Stimulated activated CD4-positive, alpha-beta T cell treated with anti-CD3 and anti-CD28 coated beads, Interleukin-12 subunit alpha, Interleukin-12 subunit beta, amount 100 ng/mL, for 4 hours (primary cell): ENCODE measurements around the gene REXO4.
A peak's percentile ranks its signal among the peaks of the same experiment; 100 is the strongest.
"Not testable (repeated sequence)": the region's sequence is repeated elsewhere in the genome, so short reads cannot be mapped to it uniquely, and the experiment has no call there.

Source experiments
- DNase-seq: peaks from one replicate; pipeline ENCODE4 v3.0.0-alpha.2; 2020

Gene REXO4, protein sequence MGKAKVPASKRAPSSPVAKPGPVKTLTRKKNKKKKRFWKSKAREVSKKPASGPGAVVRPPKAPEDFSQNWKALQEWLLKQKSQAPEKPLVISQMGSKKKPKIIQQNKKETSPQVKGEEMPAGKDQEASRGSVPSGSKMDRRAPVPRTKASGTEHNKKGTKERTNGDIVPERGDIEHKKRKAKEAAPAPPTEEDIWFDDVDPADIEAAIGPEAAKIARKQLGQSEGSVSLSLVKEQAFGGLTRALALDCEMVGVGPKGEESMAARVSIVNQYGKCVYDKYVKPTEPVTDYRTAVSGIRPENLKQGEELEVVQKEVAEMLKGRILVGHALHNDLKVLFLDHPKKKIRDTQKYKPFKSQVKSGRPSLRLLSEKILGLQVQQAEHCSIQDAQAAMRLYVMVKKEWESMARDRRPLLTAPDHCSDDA

DNA sequence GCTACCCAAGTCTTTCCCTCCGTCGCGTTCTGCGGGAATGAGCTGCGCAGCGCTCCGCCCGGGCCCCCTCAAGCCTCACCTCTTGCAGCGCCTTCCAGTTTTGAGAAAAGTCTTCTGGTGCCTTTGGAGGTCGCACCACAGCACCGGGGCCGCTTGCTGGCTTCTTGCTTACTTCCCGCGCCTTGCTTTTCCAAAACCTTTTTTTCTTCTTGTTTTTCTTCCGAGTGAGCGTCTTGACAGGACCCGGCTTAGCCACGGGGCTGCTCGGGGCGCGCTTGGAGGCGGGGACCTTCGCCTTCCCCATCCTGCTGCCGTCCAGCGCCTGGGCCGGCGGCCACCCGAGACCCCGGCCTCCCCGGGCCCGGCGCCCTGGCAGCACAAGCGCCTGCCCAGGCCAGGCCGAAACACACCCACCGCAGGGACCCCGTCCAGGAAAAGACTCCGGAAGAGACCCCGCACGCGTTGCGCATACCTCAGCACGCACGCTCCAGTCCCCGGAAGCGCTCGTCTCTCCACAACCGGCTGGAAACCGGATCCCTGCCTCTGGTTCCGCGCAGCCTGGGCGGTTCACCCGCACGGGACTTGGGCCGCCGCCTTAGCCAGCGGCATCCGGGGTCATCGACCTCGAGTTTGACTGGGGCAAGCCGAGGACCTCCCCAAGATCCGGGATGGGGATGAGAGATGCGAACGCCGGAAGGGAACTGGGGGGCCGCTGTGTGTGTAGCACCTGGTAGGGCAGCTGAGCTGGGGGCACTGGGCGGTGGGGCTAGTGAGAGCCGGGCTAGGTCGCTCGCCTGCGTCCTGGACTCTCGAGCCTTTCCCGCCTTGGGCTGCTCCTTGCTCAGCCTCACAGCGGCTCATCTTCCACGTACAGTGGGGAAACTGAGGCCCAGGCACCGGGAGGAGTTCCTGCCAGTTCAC is at the start of gene REXO4:
Gene REXO4, minus strand, starts transcription at position 470 of the 921 bp plus-strand sequence. Its CDS starts 166 bp downstream, at position 304.
- DNase-seq = peak; percentile 80

DNA sequence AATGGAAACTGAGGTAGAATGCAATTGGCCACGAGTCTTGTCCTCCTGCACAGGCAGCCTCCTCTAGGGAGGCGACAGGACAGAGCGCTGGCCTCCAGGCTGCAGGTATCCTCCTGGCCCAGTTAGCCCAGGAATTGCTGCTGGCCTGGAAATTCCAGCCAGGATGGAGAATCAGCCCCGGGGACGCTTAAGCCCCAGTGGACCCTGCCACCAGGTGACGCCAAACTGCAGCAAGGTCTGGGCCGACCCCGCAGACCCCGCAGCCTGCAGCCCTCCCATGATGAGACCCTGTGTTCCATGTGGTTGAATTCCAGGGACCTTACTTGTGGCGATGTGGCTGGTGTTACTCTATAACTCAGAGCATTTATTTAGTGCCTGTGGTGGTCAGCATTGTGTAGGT is 49.3 kb upstream of the REXO4 start:
- DNase-seq = no peak

GRCh38 chr9:133465984-133466383 is 48.2 kb upstream of the REXO4 start:
- no peak for DNase-seq

GRCh38 chr9:133464638-133465037 is 46.8 kb upstream of the REXO4 start:
- no peak for DNase-seq

- no peak for DNase-seq
Measured at GRCh38 chr9:133463864-133464615, 46.2 kb upstream of the REXO4 start.

DNA sequence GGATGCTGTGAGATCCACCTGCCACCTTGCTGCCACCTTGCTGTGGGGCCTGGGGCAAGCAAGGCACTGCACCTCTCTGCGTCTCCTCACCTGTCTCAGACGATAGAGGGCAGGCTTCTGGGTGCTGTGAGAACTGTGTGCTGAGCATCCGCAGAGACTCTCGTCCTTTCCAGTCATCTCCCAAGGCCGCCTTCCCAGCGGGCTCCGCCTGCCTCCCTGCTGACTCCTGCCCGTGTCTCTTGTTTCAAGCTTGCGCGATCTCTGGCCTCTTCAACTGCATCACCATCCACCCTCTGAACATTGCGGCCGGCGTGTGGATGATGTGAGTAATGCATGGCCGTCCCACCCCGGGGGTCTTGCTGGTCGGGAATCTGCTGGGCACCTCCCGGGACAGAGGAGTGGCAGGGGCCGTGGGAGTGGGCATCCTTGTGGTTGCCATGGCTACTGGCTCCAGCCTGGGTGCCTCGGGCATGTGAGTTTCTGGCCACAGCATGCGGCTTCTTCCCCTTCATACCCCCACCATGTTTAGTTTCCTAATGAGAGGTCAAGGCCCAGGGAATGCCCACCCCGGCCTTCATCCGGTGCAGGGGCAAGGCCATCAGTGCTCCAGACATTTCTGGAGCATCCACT is 45.5 kb upstream of the REXO4 start:
- DNase-seq = no peak

- no peak for DNase-seq
Measured at GRCh38 chr9:133461975-133462374, 44.2 kb upstream of the REXO4 start.

DNA sequence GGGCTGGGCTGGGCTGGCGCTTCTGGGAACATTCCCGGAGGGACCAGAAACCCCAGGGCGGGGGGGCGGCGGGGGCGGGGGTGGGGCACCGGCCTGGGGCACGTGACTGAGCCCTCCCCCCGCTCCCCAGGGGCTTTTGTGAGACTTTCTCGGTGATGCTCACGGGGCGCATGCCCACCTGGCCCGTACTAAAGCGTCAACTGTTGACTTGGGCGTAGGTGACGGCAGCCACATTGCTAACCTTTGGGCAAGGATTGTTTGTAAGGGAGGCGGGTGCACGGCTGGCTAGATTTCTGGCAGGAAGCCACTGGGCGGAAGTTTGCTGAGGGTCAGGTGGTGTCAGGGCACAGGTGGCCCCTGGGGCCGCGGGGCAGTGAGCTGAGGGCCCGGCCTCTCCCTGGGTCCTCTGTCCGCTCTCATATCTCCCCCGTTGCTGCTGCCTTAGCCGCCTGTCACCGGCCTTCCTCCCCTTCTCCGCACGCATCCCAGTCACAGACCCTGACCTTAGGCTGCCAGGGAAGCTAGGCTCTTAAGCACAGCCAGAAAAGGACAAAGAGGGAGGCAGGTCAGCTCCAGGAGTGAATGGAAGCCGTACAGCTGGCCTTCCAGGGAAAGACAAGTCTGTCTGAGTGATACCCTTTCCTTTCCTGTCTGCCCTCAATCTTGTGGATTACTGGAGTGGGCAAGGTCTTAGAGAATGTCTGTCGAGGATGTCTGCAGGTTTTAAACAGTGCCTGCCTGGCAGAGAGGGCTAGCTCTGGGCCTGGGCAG is 42.8 kb upstream of the REXO4 start:
- DNase-seq = no peak

DNA sequence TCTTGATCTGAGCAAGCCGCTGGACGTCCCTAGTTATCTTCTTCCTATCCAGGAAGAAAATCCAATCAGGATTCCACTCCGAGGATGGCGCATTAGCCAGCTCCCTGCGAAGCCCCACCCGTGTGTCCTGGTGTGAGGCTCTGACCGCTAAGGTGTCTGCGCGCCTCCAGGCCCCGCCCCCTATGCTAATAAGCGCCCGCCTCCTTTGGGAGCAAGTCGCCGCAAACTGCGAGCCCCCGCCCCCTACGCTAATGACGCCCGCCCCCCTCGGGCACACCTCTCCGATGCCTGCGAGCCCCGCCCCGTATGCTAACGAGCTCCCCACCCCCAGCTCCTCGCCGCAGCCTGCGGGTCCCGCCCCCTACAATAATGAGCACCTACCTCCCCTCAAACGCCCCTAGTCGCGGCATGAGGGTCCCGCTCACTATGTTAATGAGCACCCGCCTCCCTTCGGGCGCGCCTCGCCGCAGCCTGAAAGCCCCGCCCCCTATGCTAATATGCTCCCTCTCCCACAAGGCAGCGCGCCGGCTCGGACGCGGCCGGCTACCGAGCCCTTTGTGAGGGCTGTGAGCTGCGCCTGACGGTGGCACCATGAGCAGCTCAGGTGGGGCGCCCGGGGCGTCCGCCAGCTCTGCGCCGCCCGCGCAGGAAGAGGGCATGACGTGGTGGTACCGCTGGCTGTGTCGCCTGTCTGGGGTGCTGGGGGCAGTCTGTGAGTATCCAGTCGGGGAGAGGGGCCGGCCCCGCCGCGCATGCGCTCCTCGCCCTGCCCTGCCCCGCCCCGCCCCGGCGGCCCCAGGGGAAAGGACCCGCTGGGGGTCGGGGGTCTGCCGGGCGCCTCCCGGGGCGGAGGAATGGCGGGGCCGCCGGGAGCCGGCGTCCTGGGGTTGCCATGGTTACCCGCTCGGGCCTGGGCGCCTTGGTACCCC is 41.9 kb upstream of the REXO4 start, which contains the start of gene CACFD1:
Gene CACFD1, plus strand, starts transcription at position 503 of the 929 bp plus-strand sequence. Its CDS starts 89 bp downstream, at position 592.
- peak; percentile 91 for DNase-seq

DNA sequence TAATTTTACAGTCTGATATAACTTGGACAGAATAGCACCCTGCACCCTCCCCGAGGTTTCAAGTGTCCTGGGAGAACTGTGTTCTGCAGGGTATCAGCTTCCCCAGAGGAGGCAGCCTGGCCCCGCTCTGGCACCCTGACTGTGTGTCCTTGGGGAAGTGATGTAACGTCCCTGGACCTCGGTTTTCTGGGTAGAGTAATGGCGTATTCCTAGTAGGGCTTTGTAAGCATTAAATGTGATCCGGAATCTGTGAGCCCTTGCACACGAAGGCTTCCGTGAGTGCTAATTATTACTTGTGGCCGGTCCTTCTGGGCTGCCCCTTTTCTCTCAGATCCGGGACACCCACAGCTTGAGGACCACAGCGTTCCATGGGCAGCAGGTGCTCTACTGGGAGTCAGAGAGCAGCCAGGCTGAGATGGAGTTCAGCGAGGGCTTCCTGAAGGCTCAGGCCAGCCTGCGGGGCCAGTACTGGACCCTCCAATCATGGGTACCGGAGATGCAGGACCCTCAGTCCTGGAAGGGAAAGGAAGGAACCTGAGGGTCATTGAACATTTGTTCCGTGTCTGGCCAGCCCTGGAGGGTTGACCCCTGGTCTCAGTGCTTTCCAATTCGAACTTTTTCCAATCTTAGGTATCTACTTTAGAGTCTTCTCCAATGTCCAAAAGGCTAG is 41.0 kb upstream of the REXO4 start:
- no peak for DNase-seq

DNA sequence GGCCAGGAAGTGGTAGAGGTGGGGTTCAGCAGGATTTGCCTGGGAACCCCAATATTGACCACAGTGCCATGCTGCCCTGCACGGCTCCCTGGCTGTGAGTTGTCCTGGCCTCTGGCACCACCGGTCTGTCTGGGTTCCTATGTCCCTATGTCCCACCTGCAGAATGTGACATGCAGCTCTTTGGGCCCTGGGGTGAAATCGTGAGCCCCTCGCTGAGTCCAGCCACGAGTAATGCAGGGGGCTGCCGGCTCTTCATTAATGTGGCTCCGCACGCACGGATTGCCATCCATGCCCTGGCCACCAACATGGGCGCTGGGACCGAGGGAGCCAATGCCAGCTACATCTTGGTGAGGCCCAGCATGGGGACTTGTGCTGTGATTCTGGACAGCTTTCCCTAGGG is 39.9 kb upstream of the REXO4 start:
- no peak for DNase-seq

- DNase-seq = no peak
Measured at GRCh38 chr9:133457233-133457632, 39.4 kb upstream of the REXO4 start.

GRCh38 chr9:133456409-133456808 is 38.6 kb upstream of the REXO4 start:
- no peak for DNase-seq

- no peak for DNase-seq
Measured at GRCh38 chr9:133455936-133456335, 38.1 kb upstream of the REXO4 start.

DNA sequence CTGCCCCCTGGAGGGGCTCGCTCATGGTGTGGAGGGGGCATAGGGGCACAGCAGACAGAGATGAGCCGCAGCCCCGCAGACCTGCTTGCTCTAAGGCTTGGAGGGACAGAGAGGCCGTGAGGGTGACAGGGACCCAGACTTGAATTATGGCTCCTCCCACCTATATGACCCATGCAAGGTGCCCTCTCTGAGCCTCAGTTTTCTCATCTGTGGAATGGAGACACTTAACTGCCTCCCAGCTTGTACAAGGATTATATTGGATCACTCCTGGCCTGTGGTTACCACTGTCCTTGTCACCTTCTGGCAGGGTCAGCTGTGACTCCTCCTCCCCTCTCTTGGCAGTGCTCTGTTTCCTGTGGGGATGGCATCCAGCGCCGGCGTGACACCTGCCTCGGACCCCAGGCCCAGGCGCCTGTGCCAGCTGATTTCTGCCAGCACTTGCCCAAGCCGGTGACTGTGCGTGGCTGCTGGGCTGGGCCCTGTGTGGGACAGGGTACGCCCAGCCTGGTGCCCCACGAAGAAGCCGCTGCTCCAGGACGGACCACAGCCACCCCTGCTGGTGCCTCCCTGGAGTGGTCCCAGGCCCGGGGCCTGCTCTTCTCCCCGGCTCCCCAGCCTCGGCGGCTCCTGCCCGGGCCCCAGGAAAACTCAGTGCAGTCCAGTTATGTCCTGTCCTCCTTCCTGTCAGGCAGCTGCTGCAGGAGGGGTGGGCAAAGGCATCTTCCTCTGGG is 37.3 kb upstream of the REXO4 start:
- DNase-seq = no peak

GRCh38 chr9:133454325-133454724 is 36.5 kb upstream of the REXO4 start:
- no peak for DNase-seq

DNA sequence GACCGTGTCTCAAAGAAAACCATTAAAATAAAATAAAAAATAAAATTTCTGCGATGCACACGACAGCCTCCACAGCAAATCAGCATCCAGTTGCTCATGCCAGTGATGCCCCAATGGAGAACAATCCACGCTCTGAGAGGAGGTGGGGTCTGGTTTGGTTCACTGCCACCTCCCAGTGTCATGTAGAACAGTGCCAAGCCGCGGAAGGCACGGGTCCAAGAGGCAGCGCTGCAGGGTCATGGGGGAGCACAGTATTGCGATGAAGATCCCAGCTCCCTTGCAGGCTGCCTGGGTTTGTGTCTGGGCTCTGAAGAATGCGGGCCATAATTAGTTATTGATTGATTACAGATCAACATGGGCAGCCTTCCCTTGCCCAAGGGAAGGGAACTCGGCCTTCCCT is 35.8 kb upstream of the REXO4 start:
- DNase-seq = no peak

DNA sequence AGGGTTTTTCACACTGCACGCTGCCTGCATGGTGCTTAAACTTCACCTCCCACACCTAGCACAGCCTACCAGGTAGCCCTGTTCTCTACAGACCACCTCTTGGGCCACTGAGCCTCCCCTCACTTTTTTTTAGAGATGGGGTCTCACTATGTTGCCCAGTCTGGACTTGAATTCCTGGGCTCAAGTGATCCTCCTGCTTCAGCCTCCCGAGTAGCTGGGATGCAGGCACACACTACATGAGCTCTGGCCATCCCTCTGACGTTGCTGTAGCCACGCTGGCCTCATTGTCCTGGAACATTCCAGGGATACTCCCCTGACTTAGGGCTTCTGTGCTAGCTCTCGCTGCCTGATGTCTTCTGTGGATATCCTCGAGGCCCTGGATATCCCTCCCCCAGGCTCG is 34.8 kb upstream of the REXO4 start:
- no peak for DNase-seq

DNA sequence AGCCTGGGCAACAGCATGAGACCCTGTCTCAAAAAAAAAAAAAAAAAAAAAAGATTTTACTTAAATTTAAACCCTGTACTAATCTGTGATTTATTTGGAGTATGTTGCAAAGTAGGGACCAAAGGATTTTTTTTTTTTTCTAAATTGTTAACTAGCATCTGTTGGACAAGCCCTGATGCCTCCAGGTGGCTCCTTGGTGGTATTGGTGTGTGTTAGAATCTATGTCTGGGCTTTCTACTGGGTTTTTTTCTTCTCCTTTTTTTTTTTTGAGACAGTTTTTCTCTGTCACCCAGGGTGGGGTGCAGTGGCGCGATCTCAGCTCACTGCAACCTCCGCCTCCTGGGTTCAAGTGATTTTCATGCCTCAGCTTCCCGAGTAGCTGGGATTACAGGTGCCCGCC is 34.1 kb upstream of the REXO4 start:
- not testable (repeated sequence) for DNase-seq
